ENCODE data around the gene AVPR2. TPM values are rescaled to one million over a fixed set of nuclear protein-coding genes. Genes with fewer than 3 reads are reported as not detected.

Gene AVPR2
- total RNA-seq, 1 experiment from 2014 or later, result not detected

- Mint-ChIP-seq H3K27ac (ENCODE audit: unreplicated experiment) (no peak overlapping the region), H3K4me1 (ENCODE audit: low read depth, unreplicated experiment) (no peaks in the 10 kb centered on the region), H3K36me3 (ENCODE audit: insufficient read depth, unreplicated experiment) (no peaks in the 10 kb centered on the region), H3K27me3 (ENCODE audit: insufficient read depth, unreplicated experiment) (no peaks in the 10 kb centered on the region), H3K9me3 (ENCODE audit: unreplicated experiment) (no peaks in the 10 kb centered on the region), H3K4me3 (ENCODE audit: unreplicated experiment) (no peak overlapping the region)
- ChIA-PET CTCF (no interaction called here), POLR2A (no interaction called here)
- TF ChIP-seq CTCF (IDR thresholded peaks at IDR 0.05; ENCODE audit: insufficient read depth in 1 of 2, low read depth in 1 of 2, low read length in 1 of 2, severe bottlenecking in 1 of 2, unreplicated experiment in 1 of 2), result no peak
- no TSS peak for BruUV-seq (replicated peaks)
- H3K4me1 ChIP-seq, result peaks cover 14% of the 10 kb centered on the region; the same call in 1 of the 2 replicates
- intact Hi-C loops (cut with micrococcal nuclease; ENCODE audit: unreplicated experiment), result no loop called here
- DNase-seq, result no peak
- H3K27me3 ChIP-seq (replicated peaks; ENCODE audit: control insufficient read depth, insufficient read depth, low read length), result no peaks in the 10 kb centered on the region
- H3K36me3 ChIP-seq (ENCODE audit: control insufficient read depth, insufficient read depth, low read length), result no peaks in the 10 kb centered on the region
- H3K9me3 ChIP-seq, result no peaks in the 10 kb centered on the region
- no peak overlapping the region for H3K4me3 ChIP-seq (ENCODE audit: low read depth, low read length)
Measured at GRCh38 chrX:153878969-153879653, 25.4 kb upstream of the AVPR2 start.

- TF ChIP-seq CTCF (IDR thresholded peaks at IDR 0.05; ENCODE audit: insufficient read depth in 1 of 2, low read depth in 1 of 2, low read length in 1 of 2, severe bottlenecking in 1 of 2, unreplicated experiment in 1 of 2), result no peak
- Mint-ChIP-seq H3K4me1 (ENCODE audit: low read depth, unreplicated experiment) (no peaks in the 10 kb centered on the region), H3K36me3 (ENCODE audit: insufficient read depth, unreplicated experiment) (no peaks in the 10 kb centered on the region), H3K27ac (ENCODE audit: unreplicated experiment) (no peak overlapping the region), H3K4me3 (ENCODE audit: unreplicated experiment) (no peak overlapping the region), H3K9me3 (ENCODE audit: unreplicated experiment) (no peaks in the 10 kb centered on the region), H3K27me3 (ENCODE audit: insufficient read depth, unreplicated experiment) (no peaks in the 10 kb centered on the region)
- no TSS peak for BruUV-seq (replicated peaks)
- H3K9me3 ChIP-seq, result no peaks in the 10 kb centered on the region
- H3K4me1 ChIP-seq, result peaks cover 14% of the 10 kb centered on the region; the same call in 1 of the 2 replicates
- DNase-seq, result no peak
- intact Hi-C loops (cut with micrococcal nuclease; ENCODE audit: unreplicated experiment), result loop anchor here (10.0 kb wide), 1 partner anchor 65 kb away; no protein-coding TSS in a partner anchor
- ChIA-PET POLR2A (no interaction called here), CTCF (no interaction called here)
- H3K36me3 ChIP-seq (ENCODE audit: control insufficient read depth, insufficient read depth, low read length), result no peaks in the 10 kb centered on the region
- H3K27me3 ChIP-seq (replicated peaks; ENCODE audit: control insufficient read depth, insufficient read depth, low read length), result no peaks in the 10 kb centered on the region
- H3K4me3 ChIP-seq (ENCODE audit: low read depth, low read length), result no peak overlapping the region
Measured at GRCh38 chrX:153879741-153880439, 24.6 kb upstream of the AVPR2 start.

- ChIA-PET CTCF (no interaction called here), POLR2A (no interaction called here)
- Mint-ChIP-seq H3K4me3 (ENCODE audit: unreplicated experiment) (no peak overlapping the region), H3K9me3 (ENCODE audit: unreplicated experiment) (no peaks in the 10 kb centered on the region), H3K27me3 (ENCODE audit: insufficient read depth, unreplicated experiment) (no peaks in the 10 kb centered on the region), H3K27ac (ENCODE audit: unreplicated experiment) (no peak overlapping the region), H3K36me3 (ENCODE audit: insufficient read depth, unreplicated experiment) (no peaks in the 10 kb centered on the region), H3K4me1 (ENCODE audit: low read depth, unreplicated experiment) (no peaks in the 10 kb centered on the region)
- no peak for TF ChIP-seq CTCF (IDR thresholded peaks at IDR 0.05; ENCODE audit: insufficient read depth in 1 of 2, low read depth in 1 of 2, low read length in 1 of 2, severe bottlenecking in 1 of 2, unreplicated experiment in 1 of 2)
- Histone ChIP-seq H3K4me1 (peaks cover 14% of the 10 kb centered on the region; the same call in 1 of the 2 replicates), H3K4me3 (ENCODE audit: low read depth, low read length) (no peak overlapping the region), H3K27me3 (replicated peaks; ENCODE audit: control insufficient read depth, insufficient read depth, low read length) (no peaks in the 10 kb centered on the region), H3K9me3 (no peaks in the 10 kb centered on the region), H3K36me3 (ENCODE audit: control insufficient read depth, insufficient read depth, low read length) (no peaks in the 10 kb centered on the region)
- no peak for DNase-seq
- no TSS peak for BruUV-seq (replicated peaks)
- intact Hi-C loops (cut with micrococcal nuclease; ENCODE audit: unreplicated experiment), result loop anchor here (10.0 kb wide), 1 partner anchor 66 kb away; no protein-coding TSS in a partner anchor
Measured at GRCh38 chrX:153880440-153880815, 24.0 kb upstream of the AVPR2 start.

All from Caco-2 (cell line).